GM18951 (cell line): ENCODE data around the gene CFAP119.

Source experiments
- POLR2A ChIP-seq: IDR thresholded peaks from 4 replicates; pipeline ENCODE4 v1.6.1; 2011; ENCODE audit warnings: mild to moderate bottlenecking; ENCODE audit not compliant: insufficient read length, insufficient read depth; ENCODE audit errors: extremely low read depth
- in situ Hi-C: fragments of 300-500 bp; cut with MboI; formaldehyde crosslinking; loops from one replicate; pipeline ENCODE4 v1.12.0; 2022; ENCODE audit warnings: low sequenced_read_pairs, mixed read lengths, inconsistent platforms; ENCODE audit not compliant: unreplicated experiment

CFAP119 gene

DNA sequence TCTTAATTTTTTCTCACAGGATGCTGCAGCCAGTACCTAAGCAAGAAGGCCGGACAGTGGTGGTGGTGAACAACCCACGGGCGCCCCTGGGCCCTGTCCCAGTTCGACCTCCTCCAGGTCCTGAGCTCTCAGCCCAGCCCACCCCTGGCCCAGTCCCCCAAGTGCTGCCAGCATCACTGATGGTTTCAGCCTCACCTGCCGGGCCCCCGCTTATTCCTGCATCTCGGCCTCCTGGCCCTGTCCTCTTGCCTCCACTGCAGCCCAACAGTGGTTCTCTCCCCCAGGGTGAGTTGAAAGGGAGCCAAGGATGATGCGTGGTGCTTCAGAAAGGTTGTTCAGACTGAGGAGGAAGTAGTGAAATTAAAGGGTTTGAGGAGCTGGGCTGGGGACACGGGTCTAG, 41.2 kb downstream of the CFAP119 start:
- no peak for TF ChIP-seq POLR2A
- in situ Hi-C loops: no loop called here

DNA sequence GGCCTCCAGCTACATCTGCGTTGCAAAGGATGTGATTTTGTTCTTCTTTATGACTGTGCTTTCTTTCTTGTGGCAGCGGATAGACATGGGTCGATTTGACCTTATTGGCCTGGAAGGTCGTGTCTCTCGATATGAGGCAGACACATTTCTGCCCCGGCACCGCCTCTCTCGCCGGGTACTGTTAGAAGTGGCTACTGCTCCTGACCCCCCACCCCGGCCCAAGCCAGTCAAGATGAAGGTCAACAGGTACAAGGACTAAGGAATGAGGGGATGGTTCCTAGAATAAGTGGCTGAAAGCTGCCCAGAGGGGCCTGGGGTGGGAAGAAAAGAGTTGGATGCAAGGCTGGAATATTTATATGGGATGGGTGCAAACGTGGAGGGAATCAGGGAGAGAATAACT, 41.8 kb downstream of the CFAP119 start:
- TF ChIP-seq POLR2A: no peak
- in situ Hi-C loops: no loop called here

DNA sequence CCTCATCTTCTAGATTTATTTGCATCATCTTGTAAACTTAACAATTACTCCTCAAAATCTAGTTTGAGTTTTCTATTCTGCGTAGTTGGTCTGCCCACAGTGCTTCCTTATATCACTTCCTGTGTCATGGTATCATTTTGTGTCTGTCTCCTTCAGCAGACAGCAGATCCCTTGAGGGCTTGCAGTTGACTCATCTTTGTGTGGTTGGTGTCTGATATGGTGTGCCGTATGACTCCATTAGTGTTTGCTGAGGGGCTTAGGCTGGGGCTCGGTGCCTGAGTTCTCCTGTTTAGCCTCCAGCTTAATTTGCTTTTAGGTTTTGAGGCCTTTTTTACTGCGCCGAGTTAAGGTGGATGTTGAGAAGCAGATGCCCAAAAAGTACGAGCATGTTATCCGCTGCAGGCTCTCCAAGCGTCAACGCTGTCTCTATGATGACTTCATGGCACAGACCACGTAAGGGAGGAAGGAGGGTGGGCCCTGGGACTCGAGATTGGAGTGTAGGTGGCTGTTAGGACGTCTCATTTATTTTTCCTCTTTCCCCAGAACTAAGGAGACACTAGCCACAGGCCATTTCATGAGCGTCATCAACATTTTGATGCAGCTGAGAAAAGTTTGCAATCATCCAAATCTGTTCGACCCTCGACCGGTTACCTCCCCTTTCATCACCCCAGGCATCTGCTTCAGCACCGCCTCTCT, 46.0 kb downstream of the CFAP119 start:
- in situ Hi-C loops: no loop called here
- TF ChIP-seq POLR2A: no peak

- no peak for TF ChIP-seq POLR2A
- in situ Hi-C loops: no loop called here
These were observed 50.1 kb downstream of the CFAP119 start for GRCh38 chr16:30711712-30712111.

GRCh38 chr16:30710971-30711370, 50.9 kb downstream of the CFAP119 start:
- TF ChIP-seq POLR2A: no peak
- in situ Hi-C loops: no loop called here
